Esophagus squamous epithelium (tissue), 4 donors: Measurements from ENCODE around the gene METTL6.

Experiments
- CTCF ChIP-seq, 6 experiments: fragments of 450-650 bp in 4 of 6; fragments of 200-600 bp in 2 of 6; sonication (generic) in 2 of 6; IDR thresholded peaks; one replicate each; pipeline ENCODE4 v1.5.1; 2016 to 2019; ENCODE audit warnings: antibody characterized with exemption in 6 of 6, mild to moderate bottlenecking in 4 of 6, moderate library complexity in 4 of 6
- POLR2A ChIP-seq, 4 donors: fragments of 450-650 bp; IDR thresholded peaks; one replicate each; pipeline ENCODE4 v1.6.1; 2017; ENCODE audit warnings: antibody characterized with exemption in 4 of 4, mild to moderate bottlenecking in 4 of 4, moderate library complexity in 3 of 4

GRCh38 chr3:15431256-15431837, 4.0 kb upstream of the METTL6 start:
- no peak for TF ChIP-seq POLR2A (IDR thresholded peaks at IDR 0.05)
- no peak for TF ChIP-seq CTCF (IDR thresholded peaks at IDR 0.05)
